Activated gamma-delta T cell (primary cell): ENCODE measurements around the gene TSPAN3.

Experiments used
- DNase-seq: peaks from one replicate; lab custom pipeline; 2025; lab: John Stamatoyannopoulos, UW

Gene TSPAN3

GRCh38 chr15:77033729-77034671, 36.9 kb downstream of the TSPAN3 start:
- no peak for DNase-seq

- DNase-seq, result no peak
Measured at GRCh38 chr15:77033417-77033728, 37.5 kb downstream of the TSPAN3 start.

- DNase-seq, result no peak
Measured at GRCh38 chr15:77032647-77033416, 38.1 kb downstream of the TSPAN3 start.

- DNase-seq, result no peak
Measured at GRCh38 chr15:77032052-77032646, 38.8 kb downstream of the TSPAN3 start.

GRCh38 chr15:77031376-77032050, 39.4 kb downstream of the TSPAN3 start:
- DNase-seq, result no peak

- no peak for DNase-seq
Measured at GRCh38 chr15:77030928-77031375, 40.0 kb downstream of the TSPAN3 start.

- DNase-seq, result no peak
Measured at GRCh38 chr15:77030048-77030927, 40.6 kb downstream of the TSPAN3 start.

- no peak for DNase-seq
Measured at GRCh38 chr15:77029166-77030047, 41.5 kb downstream of the TSPAN3 start.

GRCh38 chr15:77028451-77029165, 42.3 kb downstream of the TSPAN3 start:
- DNase-seq, result no peak

GRCh38 chr15:77027697-77028450, 43.0 kb downstream of the TSPAN3 start:
- DNase-seq, result no peak

- DNase-seq, result no peak
Measured at GRCh38 chr15:77027111-77027696, 43.7 kb downstream of the TSPAN3 start.

GRCh38 chr15:77026501-77027110, 44.3 kb downstream of the TSPAN3 start:
- DNase-seq, result no peak

- DNase-seq, result no peak
Measured at GRCh38 chr15:77025941-77026411, 44.9 kb downstream of the TSPAN3 start.

GRCh38 chr15:77025083-77025901, 45.6 kb downstream of the TSPAN3 start:
- no peak for DNase-seq

GRCh38 chr15:77024273-77025082, 46.4 kb downstream of the TSPAN3 start:
- DNase-seq, result peak; percentile 49
